NCI-H1105 (cell line): ENCODE data around the gene PPM1G.
"Not testable (repeated sequence)": the region's sequence is repeated elsewhere in the genome, so short reads cannot be mapped to it uniquely, and the experiment has no call there.

ENCODE experiments used
- DNase-seq: peaks from one replicate; lab custom pipeline; 2025; lab: John Stamatoyannopoulos, UW

PPM1G gene

GRCh38 chr2:27409321-27410073 is at the start of gene PPM1G:
Gene PPM1G (minus strand): TSS chr2:27409591. CDS start chr2:27409422, 169 bp downstream.
- peak; percentile 92 for DNase-seq

GRCh38 chr2:27453968-27454367 is 44.6 kb upstream of the PPM1G start:
- no peak for DNase-seq

- DNase-seq: no peak
Observed at GRCh38 chr2:27451095-27451494, 41.7 kb upstream of the PPM1G start.

- DNase-seq: no peak
Observed at GRCh38 chr2:27448381-27448780, 39.0 kb upstream of the PPM1G start.

- DNase-seq: no peak
Observed at GRCh38 chr2:27446057-27446456, 36.7 kb upstream of the PPM1G start.

- DNase-seq: no peak
Observed at GRCh38 chr2:27445615-27446014, 36.2 kb upstream of the PPM1G start.

GRCh38 chr2:27445155-27445554 is 35.8 kb upstream of the PPM1G start:
- DNase-seq: no peak

- DNase-seq: no peak
Observed at GRCh38 chr2:27442920-27443282, 33.5 kb upstream of the PPM1G start.

- DNase-seq: peak; percentile 62
Observed at GRCh38 chr2:27441958-27442919, 32.8 kb upstream of the PPM1G start, which contains the start of gene KRTCAP3. Gene KRTCAP3 (plus strand): TSS chr2:27442381. CDS start chr2:27442413, 32 bp downstream.

- DNase-seq: no peak
Observed at GRCh38 chr2:27441226-27441926, 32.0 kb upstream of the PPM1G start.

GRCh38 chr2:27435628-27436027 is 26.2 kb upstream of the PPM1G start:
- no peak for DNase-seq

- no peak for DNase-seq
Observed at GRCh38 chr2:27431395-27431794, 22.0 kb upstream of the PPM1G start.

GRCh38 chr2:27428978-27429541 is 19.7 kb upstream of the PPM1G start:
- peak; percentile 53 for DNase-seq

- DNase-seq: peak; percentile 77
Observed at GRCh38 chr2:27428213-27428977, 19.0 kb upstream of the PPM1G start, which contains the start of gene NRBP1. Gene NRBP1 (plus strand): TSS chr2:27428631. CDS start chr2:27433274, 4,643 bp downstream.

GRCh38 chr2:27427863-27428212 is 18.4 kb upstream of the PPM1G start:
- no peak for DNase-seq

GRCh38 chr2:27425039-27425438 is 15.6 kb upstream of the PPM1G start:
- not testable (repeated sequence) for DNase-seq

- no peak for DNase-seq
Observed at GRCh38 chr2:27422958-27423357, 13.6 kb upstream of the PPM1G start.

GRCh38 chr2:27421660-27422250 is 12.4 kb upstream of the PPM1G start:
- no peak for DNase-seq

- no peak for DNase-seq
Observed at GRCh38 chr2:27420996-27421395, 11.6 kb upstream of the PPM1G start.

- no peak for DNase-seq
Observed at GRCh38 chr2:27416151-27416550, 6.8 kb upstream of the PPM1G start.
